ENCODE data around the gene CCDC15. TPM values are rescaled to one million over a fixed set of nuclear protein-coding genes. Genes with fewer than 3 reads are reported as not detected.
"Not testable (repeated sequence)": the region's sequence is repeated elsewhere in the genome, so short reads cannot be mapped to it uniquely, and the experiment has no call there.

The CCDC15 gene
- total and polyA plus RNA-seq, 2 experiments from 2014 or later, result 2.9 to 3.3 TPM

DNA sequence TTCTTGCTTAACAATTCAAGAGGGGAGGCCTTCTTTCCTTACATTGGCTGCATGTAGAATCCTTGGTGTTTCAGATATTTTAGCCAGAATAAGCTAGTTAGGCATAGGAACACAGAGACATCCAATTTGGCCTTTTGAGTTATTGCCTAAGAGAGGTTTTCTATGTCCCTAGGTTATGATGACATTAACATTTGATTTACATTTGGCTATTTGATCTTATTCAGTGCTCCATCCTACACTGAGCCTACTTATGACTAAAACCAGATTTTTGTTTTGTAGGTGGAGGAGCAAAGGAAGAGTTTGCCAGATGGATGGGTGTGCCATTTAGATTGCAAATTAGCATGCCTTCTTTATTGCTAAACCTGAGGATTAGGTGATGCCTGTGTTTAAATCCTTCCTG, 98.0 kb downstream of the CCDC15 start (continued):
- TF ChIP-seq, protein P1, sequence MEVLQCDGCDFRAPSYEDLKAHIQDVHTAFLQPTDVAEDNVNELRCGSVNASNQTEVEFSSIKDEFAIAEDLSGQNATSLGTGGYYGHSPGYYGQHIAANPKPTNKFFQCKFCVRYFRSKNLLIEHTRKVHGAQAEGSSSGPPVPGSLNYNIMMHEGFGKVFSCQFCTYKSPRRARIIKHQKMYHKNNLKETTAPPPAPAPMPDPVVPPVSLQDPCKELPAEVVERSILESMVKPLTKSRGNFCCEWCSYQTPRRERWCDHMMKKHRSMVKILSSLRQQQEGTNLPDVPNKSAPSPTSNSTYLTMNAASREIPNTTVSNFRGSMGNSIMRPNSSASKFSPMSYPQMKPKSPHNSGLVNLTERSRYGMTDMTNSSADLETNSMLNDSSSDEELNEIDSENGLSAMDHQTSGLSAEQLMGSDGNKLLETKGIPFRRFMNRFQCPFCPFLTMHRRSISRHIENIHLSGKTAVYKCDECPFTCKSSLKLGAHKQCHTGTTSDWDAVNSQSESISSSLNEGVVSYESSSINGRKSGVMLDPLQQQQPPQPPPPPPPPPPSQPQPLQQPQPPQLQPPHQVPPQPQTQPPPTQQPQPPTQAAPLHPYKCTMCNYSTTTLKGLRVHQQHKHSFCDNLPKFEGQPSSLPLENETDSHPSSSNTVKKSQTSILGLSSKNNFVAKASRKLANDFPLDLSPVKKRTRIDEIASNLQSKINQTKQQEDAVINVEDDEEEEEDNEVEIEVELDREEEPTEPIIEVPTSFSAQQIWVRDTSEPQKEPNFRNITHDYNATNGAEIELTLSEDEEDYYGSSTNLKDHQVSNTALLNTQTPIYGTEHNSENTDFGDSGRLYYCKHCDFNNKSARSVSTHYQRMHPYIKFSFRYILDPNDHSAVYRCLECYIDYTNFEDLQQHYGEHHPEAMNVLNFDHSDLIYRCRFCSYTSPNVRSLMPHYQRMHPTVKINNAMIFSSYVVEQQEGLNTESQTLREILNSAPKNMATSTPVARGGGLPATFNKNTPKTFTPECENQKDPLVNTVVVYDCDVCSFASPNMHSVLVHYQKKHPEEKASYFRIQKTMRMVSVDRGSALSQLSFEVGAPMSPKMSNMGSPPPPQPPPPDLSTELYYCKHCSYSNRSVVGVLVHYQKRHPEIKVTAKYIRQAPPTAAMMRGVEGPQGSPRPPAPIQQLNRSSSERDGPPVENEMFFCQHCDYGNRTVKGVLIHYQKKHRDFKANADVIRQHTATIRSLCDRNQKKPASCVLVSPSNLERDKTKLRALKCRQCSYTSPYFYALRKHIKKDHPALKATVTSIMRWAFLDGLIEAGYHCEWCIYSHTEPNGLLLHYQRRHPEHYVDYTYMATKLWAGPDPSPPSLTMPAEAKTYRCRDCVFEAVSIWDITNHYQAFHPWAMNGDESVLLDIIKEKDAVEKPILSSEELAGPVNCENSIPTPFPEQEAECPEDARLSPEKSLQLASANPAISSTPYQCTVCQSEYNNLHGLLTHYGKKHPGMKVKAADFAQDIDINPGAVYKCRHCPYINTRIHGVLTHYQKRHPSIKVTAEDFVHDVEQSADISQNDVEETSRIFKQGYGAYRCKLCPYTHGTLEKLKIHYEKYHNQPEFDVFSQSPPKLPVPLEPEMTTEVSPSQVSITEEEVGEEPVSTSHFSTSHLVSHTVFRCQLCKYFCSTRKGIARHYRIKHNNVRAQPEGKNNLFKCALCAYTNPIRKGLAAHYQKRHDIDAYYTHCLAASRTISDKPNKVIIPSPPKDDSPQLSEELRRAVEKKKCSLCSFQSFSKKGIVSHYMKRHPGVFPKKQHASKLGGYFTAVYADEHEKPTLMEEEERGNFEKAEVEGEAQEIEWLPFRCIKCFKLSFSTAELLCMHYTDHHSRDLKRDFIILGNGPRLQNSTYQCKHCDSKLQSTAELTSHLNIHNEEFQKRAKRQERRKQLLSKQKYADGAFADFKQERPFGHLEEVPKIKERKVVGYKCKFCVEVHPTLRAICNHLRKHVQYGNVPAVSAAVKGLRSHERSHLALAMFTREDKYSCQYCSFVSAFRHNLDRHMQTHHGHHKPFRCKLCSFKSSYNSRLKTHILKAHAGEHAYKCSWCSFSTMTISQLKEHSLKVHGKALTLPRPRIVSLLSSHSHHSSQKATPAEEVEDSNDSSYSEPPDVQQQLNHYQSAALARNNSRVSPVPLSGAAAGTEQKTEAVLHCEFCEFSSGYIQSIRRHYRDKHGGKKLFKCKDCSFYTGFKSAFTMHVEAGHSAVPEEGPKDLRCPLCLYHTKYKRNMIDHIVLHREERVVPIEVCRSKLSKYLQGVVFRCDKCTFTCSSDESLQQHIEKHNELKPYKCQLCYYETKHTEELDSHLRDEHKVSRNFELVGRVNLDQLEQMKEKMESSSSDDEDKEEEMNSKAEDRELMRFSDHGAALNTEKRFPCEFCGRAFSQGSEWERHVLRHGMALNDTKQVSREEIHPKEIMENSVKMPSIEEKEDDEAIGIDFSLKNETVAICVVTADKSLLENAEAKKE (CRISPR knock-in tag; IDR thresholded peaks at IDR 0.05), result no peak

DNA sequence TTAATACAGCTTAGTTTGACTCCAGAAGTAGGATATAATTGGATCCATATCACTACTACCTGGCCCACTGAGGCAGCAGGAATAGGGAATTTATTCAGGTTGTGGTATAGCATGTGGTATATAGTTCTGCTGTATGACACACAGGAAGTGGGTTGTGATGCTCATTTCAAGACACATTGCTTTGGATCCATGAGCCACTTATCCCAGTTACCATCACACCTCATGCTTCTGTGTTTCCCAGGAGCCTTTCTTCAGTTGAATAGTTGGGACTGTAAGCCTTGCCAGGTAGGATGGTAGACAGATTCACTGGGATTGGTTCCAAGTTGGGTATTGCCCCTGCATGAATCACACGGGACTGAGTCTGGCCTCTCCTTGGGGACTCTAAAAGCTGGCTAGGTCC, 99.2 kb downstream of the CCDC15 start:
- no peaks in the 10 kb centered on the region for H3K36me3 ChIP-seq (ENCODE audit: insufficient read depth)
- no peaks in the 10 kb centered on the region for H4K20me1 ChIP-seq (replicated peaks; ENCODE audit: insufficient read depth)
- no peaks in the 10 kb centered on the region for H3K9me2 ChIP-seq (ENCODE audit: insufficient read depth)
- H3K27me3 ChIP-seq (ENCODE audit: insufficient read depth), result no peaks in the 10 kb centered on the region; the same call in 1 of the 2 replicates
- no peaks in the 10 kb centered on the region for H3F3A ChIP-seq (replicated peaks; ENCODE audit: low read depth)
- Mint-ChIP-seq H3K4me1 (no peaks in the 10 kb centered on the region), H3K36me3 (ENCODE audit: low read depth) (no peaks in the 10 kb centered on the region), H3K27me3 (ENCODE audit: insufficient read depth, low read depth, poor library complexity) (no peaks in the 10 kb centered on the region), H3K4me3 (no peak overlapping the region), H3K27ac (no peak overlapping the region), H3K9me3 (no peaks in the 10 kb centered on the region)
- H3K79me2 ChIP-seq (replicated peaks; ENCODE audit: insufficient read depth), result no peaks in the 10 kb centered on the region
- H3K4me2 ChIP-seq, result no peak overlapping the region
- DNase-seq (ENCODE audit: low spot score), result no peak
- no peak overlapping the region for H3K27ac ChIP-seq (ENCODE audit: low read depth)
- TF ChIP-seq ZNF331 (CRISPR knock-in tag; IDR thresholded peaks at IDR 0.05; ENCODE audit: low read depth), result no peak
- no peak for TF ChIP-seq JUNB (IDR thresholded peaks at IDR 0.05; ENCODE audit: unreplicated experiment)
- no peak overlapping the region for H3K4me3 ChIP-seq
- no peaks in the 10 kb centered on the region for H3K4me1 ChIP-seq (ENCODE audit: insufficient read depth)
- H2AFZ ChIP-seq, result no peak overlapping the region
- ATAC-seq, result no peak

DNA sequence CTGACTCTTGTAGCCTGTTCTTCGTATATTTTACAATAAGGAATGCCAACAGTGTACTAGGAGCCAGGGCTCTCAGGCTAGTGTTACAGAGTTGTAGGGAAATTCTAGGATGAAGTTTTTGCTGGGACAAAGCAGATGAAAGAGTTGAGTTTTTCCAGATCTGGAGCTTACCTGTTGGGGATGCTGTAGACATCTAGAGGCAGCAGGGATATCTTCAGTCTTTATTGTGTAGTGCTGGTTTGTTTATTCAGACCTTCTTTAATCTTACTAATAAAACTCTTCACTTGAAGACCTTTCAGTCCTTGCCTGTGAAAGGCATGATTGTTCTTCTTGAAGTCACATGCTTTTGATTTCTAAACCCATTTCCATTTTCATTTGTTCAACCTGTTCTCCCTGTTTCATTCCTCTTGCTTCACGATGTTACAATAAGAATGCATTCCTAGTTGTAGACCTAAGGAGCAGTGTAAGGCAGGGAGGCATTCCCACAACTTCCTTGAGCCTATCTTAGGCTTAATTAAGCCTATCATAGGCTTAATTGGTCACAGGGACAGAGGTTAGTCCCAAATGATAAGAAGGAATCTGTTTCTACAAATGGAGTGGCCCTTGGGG, 101.2 kb downstream of the CCDC15 start:
- no peaks in the 10 kb centered on the region for H3K36me3 ChIP-seq (ENCODE audit: insufficient read depth)
- ATAC-seq, result no peak
- H3K27me3 Mint-ChIP-seq (ENCODE audit: insufficient read depth, low read depth, poor library complexity), result no peaks in the 10 kb centered on the region
- no peak overlapping the region for H3K4me3 Mint-ChIP-seq
- peaks cover 2% of the 10 kb centered on the region; the same call in 1 of the 2 replicates for H3K27me3 ChIP-seq (ENCODE audit: insufficient read depth)
- H3K9me3 Mint-ChIP-seq, result no peaks in the 10 kb centered on the region
- no peaks in the 10 kb centered on the region for H3K4me1 Mint-ChIP-seq
- no peaks in the 10 kb centered on the region for H3K36me3 Mint-ChIP-seq (ENCODE audit: low read depth)
- no peak for TF ChIP-seq JUNB (IDR thresholded peaks at IDR 0.05; ENCODE audit: unreplicated experiment)
- TF ChIP-seq, protein P2, sequence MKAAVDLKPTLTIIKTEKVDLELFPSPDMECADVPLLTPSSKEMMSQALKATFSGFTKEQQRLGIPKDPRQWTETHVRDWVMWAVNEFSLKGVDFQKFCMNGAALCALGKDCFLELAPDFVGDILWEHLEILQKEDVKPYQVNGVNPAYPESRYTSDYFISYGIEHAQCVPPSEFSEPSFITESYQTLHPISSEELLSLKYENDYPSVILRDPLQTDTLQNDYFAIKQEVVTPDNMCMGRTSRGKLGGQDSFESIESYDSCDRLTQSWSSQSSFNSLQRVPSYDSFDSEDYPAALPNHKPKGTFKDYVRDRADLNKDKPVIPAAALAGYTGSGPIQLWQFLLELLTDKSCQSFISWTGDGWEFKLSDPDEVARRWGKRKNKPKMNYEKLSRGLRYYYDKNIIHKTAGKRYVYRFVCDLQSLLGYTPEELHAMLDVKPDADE (IDR thresholded peaks at IDR 0.05), result no peak
- H3K4me2 ChIP-seq, result no peak overlapping the region
- H4K20me1 ChIP-seq (replicated peaks; ENCODE audit: insufficient read depth), result no peaks in the 10 kb centered on the region
- no peaks in the 10 kb centered on the region for H3K9me2 ChIP-seq (ENCODE audit: insufficient read depth)
- no peak overlapping the region for H3K27ac ChIP-seq (ENCODE audit: low read depth)
- H2AFZ ChIP-seq, result no peak overlapping the region
- H3K27ac Mint-ChIP-seq, result no peak overlapping the region
- H3K4me3 ChIP-seq, result no peak overlapping the region
- H3K79me2 ChIP-seq (replicated peaks; ENCODE audit: insufficient read depth), result no peaks in the 10 kb centered on the region
- no peaks in the 10 kb centered on the region for H3F3A ChIP-seq (replicated peaks; ENCODE audit: low read depth)
- DNase-seq (ENCODE audit: low spot score), result no peak
- no peaks in the 10 kb centered on the region for H3K4me1 ChIP-seq (ENCODE audit: insufficient read depth)

DNA sequence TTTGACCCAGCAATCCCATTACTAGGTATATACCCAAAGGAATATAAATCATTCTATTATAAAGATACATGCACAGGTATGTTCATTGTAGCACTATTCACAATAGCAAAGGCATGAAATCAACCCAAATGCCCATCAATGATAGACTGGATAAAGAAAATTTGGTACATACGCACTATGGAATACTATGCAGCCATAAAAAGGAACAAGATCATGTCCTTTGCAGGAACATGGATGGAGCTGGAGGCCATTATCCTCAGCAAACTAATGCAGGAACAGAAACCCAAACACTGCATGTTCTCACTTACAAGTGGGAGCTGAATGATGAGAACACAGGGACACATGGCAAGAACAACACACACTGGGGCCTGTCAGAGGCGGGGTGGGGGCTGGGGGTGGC, 102.1 kb downstream of the CCDC15 start:
- H3K27ac ChIP-seq (ENCODE audit: low read depth); H3K4me3 Mint-ChIP-seq; H3K79me2 ChIP-seq (replicated peaks; ENCODE audit: insufficient read depth); H3K27ac Mint-ChIP-seq; DNase-seq (ENCODE audit: low spot score); H3K36me3 Mint-ChIP-seq (ENCODE audit: low read depth); H3K27me3 Mint-ChIP-seq (ENCODE audit: insufficient read depth, low read depth, poor library complexity); H2AFZ ChIP-seq; H3K36me3 ChIP-seq (ENCODE audit: insufficient read depth); H3F3A ChIP-seq (replicated peaks; ENCODE audit: low read depth); H4K20me1 ChIP-seq (replicated peaks; ENCODE audit: insufficient read depth); ATAC-seq; H3K9me3 Mint-ChIP-seq; H3K4me2 ChIP-seq; H3K4me3 ChIP-seq; H3K4me1 ChIP-seq (ENCODE audit: insufficient read depth); H3K9me2 ChIP-seq (ENCODE audit: insufficient read depth); H3K4me1 Mint-ChIP-seq: not testable (repeated sequence)
- peaks cover 11% of the 10 kb centered on the region for H3K27me3 ChIP-seq (ENCODE audit: insufficient read depth)
